Activated CD4-positive, CD25-positive, alpha-beta regulatory T cell treated with anti-CD3 and anti-CD28 coated beads, Interleukin-2, amount 50 U/mL, for 24 hours (primary cell): ENCODE measurements around the gene MORN1.
A peak's percentile ranks its signal among the peaks of the same experiment; 100 is the strongest.

Source experiments
- ATAC-seq, 2 donors: fragments of 150-1000 bp; cut with Tn5 transposase; one replicate each; pipeline ENCODE4 v1.10.0; 2021; ENCODE audit warnings: mild to moderate bottlenecking in 1 of 2, moderate library complexity in 1 of 2

MORN1 gene

GRCh38 chr1:2287649-2288048 lies 103.7 kb downstream of the MORN1 start:
- ATAC-seq: no peak

- ATAC-seq: no peak
Measured at GRCh38 chr1:2286923-2287322, 104.4 kb downstream of the MORN1 start.

- no peak for ATAC-seq
Measured at GRCh38 chr1:2284932-2285331, 106.4 kb downstream of the MORN1 start.

- no peak for ATAC-seq
Measured at GRCh38 chr1:2283991-2284895, 107.1 kb downstream of the MORN1 start.

- no peak for ATAC-seq
Measured at GRCh38 chr1:2283371-2283990, 107.9 kb downstream of the MORN1 start.

- no peak for ATAC-seq
Measured at GRCh38 chr1:2282556-2283270, 108.6 kb downstream of the MORN1 start.

- ATAC-seq: no peak
Measured at GRCh38 chr1:2279817-2280216, 111.5 kb downstream of the MORN1 start.

GRCh38 chr1:2279210-2279639 lies 112.1 kb downstream of the MORN1 start:
- ATAC-seq: no peak

GRCh38 chr1:2278591-2279209 lies 112.7 kb downstream of the MORN1 start:
- no peak for ATAC-seq

- no peak for ATAC-seq
Measured at GRCh38 chr1:2277741-2278488, 113.4 kb downstream of the MORN1 start.

- ATAC-seq: no peak
Measured at GRCh38 chr1:2276803-2277580, 114.4 kb downstream of the MORN1 start.

- peak in 1 of 2 donors; percentile 20 for ATAC-seq
Measured at GRCh38 chr1:2275796-2276536, 115.4 kb downstream of the MORN1 start.

GRCh38 chr1:2274929-2275475 lies 116.4 kb downstream of the MORN1 start:
- peak in 1 of 2 donors; percentile 41 for ATAC-seq

GRCh38 chr1:2274231-2274928 lies 117.0 kb downstream of the MORN1 start:
- ATAC-seq: no peak

GRCh38 chr1:2273401-2274090 lies 117.8 kb downstream of the MORN1 start:
- ATAC-seq: no peak

GRCh38 chr1:2272686-2273400 lies 118.5 kb downstream of the MORN1 start:
- no peak for ATAC-seq

GRCh38 chr1:2271841-2272655 lies 119.3 kb downstream of the MORN1 start:
- ATAC-seq: no peak
